Activated CD8-positive, alpha-beta memory T cell treated with anti-CD3 and anti-CD28 coated beads, Interleukin-2, amount 50 U/mL, for 1 hour (primary cell): Measurements from ENCODE around the gene MAP3K1.

Experiments
- DNase-seq: peaks from one replicate; pipeline ENCODE4 v3.0.0-alpha.2; 2020; ENCODE audit errors: extremely low read depth

Gene MAP3K1

DNA sequence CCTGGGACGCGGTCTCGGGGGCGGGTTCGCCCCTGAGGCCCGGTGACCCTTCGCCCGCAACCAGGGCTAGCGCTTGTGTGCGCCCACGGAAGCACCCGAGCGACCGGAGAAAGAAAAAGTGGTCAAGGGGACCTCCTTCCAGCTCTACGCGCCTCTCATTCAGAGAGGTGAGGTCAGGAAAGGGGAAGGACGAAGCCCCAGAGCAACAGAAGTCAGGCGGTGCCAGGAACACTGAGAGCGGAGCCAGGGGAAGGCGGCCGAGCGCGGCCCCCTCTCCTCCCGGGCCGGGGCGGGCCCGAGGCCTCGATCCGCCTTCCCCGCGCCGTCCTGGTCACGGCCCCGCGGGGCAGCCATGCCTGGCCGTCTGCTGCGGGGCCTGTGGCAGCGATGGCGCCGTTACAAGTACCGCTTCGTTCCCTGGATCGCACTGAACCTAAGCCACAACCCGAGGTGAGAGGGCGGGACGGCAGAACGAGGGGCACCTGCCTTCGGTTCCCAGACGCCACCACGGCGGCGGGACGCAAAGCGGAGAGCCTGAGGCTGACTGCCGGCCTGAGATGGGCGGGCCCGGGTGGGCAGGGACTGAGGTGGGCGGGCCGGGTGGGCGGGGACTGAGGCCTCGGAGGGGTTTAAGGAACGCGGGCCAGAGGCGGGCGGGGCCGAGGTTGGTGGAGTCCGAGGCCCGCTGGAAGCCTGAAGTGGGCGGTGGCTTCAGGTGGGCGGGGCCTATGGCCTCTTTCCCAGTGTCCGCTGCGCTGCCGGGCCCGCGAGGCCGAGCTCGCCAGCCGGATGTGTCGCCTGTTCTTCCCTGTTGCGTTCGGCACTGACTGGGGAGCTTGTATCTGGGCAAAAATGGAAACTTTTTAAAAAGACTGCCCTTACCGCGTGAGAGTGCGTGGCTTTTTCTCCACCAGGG is 94.2 kb downstream of the MAP3K1 start, which contains the start of gene SETD9:
Gene SETD9, plus strand, starts transcription at position 303 of the 916 bp plus-strand sequence. Its CDS starts 50 bp downstream, at position 353.
- peak; percentile 70 for DNase-seq

DNA sequence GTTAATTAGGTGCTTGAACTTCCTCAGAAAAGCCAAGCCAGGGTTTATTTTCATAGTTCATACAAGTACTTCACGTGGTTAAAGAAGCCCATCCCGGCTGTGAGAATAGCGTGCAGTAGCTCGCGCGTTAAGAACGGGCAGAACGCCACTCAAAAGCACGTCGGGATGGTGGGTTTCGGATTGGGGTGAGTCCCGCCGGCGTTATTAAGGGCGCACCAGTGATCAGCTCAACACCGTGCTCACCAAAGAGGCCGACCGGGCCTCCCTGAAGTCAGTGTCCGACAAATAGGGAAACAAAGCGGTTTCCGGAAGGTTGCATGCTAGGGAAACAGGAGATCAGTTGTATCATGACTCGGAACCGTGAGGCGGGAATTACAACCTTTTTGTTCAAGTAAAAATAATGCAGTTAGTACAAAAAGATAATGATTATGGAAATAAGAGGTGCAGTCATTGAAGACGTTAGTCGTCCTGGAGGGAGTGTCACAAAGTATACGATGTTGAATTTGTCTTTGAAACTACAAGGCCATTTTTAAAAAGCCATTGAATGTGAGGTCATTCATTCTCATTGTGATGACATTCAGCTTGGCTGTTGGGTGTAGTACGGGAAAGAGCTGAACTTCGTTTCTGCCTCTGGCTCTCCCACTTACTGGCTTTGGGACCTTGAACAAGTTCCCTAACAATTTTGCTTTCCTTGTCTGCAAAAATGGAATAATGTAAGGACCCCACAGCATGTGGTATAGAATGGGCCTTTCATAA is 95.0 kb downstream of the MAP3K1 start:
- no peak for DNase-seq

DNA sequence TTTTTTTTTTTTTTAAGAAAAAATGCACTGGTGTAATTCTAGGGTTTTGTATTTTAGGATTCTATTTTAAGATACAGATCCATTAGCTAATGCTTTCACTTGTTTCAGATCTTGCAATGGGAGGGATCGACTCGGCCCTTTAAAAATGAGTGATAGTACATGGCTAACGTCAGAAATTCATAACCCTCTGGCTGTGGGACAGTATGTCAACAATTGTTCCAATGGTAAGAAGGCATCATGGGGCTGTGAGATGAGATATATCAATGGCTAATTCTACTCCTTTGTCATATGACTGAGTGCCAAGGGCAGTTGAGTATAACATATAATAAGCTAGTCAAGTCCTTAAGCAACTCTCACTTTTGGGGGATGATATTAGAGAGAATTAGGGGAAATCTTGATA is 98.4 kb downstream of the MAP3K1 start:
- DNase-seq = no peak

DNA sequence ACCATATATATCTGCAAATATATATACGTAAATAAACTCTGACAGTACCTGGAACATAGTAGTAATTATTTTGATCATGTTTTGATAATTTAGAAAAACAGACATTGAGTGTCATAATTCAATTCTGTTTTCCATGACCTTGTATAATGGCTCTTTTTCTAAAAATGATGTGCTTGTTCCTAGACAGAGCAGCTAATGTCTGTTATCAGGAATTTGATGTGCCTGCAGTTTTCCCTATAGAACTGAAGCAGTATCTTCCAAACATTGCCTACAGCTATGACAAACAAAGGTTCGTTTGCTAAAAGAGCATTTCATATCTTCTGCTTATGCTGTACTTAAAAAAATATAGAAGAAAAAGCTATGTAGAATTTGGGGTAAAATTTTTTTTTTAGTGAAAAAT is 99.3 kb downstream of the MAP3K1 start:
- DNase-seq = no peak

GRCh38 chr5:56917534-56917933 is 102.2 kb downstream of the MAP3K1 start:
- DNase-seq = no peak

- DNase-seq = no peak
Measured at GRCh38 chr5:56918054-56918453, 102.7 kb downstream of the MAP3K1 start.

DNA sequence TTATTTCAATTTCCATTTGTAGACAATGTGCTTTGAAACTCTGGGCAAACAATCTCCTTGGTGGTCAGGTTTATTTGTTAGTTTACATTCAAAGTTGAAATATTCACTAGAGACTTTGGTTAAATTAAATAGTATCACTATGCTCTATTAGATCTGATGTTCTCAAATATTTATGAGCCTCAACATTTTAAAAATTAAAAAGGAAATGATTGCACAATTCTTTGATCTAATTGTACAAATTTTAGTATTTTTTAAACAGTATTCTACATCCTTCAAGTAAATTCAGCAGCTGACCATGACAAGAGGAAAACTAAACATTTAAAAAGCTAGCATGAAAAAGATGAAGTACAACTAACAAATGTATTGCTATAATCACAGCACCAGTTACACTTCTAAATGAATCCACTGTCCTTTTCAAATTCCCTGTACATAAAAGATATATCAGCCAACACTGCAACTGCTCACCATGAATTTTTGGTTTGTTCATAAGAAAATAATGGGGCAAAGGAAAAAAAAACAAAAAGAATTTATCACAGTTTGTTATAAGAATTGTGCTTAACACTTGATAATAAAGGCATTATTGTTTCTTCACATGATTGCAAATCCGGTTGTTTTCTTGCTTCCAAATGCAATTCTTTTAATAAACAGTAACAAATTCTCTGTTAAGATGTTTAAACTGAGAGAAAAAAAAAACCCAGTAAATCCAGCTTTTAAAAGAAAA is 104.8 kb downstream of the MAP3K1 start:
- DNase-seq = no peak

GRCh38 chr5:56922922-56923321 is 107.6 kb downstream of the MAP3K1 start:
- no peak for DNase-seq

- DNase-seq = no peak
Measured at GRCh38 chr5:56934325-56934724, 119.0 kb downstream of the MAP3K1 start.

DNA sequence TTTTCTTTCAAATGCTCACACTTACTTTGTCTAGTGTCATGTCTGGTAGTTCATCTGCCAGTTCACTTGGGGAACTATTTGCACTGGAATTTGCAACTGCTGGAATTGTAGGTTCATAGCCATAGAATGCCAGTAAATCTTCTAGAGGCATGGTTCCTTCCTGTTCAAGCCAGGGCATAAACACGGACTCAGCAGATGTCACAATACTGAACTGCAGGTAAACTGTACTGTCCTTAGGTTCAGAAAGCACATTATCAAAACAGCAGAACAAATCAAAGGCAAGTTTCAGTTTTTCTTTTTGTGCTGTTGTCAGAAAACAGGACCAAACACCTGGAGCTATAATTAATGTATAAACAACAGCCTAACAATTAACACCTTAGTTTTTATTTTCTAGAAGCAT is 123.5 kb downstream of the MAP3K1 start:
- no peak for DNase-seq

GRCh38 chr5:56941981-56942380 is 126.6 kb downstream of the MAP3K1 start:
- no peak for DNase-seq
